ENCODE data around the gene MXI1.

Gene MXI1

DNA sequence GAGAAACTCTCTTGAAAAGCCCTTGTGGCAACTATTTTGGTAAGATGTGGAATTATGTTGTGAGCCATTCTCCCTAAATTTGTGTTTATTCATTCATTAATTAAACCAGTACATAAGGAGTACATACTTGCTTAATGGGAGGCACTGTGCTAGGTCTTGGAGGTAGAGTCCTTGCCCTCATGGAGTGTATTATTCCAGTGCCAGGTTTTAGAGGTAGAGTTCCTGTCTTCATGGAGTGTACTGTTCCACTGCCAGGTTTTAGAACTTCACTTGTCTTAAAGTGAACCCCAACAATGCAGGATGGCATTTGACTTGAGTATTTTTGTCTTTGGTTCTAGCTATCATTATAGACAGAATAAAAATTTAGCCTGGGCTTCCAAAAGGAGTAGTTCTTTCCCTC lies 8.8 kb downstream of the MXI1 start:
- no peak for DNase-seq (ENCODE audit: low read depth)

DNA sequence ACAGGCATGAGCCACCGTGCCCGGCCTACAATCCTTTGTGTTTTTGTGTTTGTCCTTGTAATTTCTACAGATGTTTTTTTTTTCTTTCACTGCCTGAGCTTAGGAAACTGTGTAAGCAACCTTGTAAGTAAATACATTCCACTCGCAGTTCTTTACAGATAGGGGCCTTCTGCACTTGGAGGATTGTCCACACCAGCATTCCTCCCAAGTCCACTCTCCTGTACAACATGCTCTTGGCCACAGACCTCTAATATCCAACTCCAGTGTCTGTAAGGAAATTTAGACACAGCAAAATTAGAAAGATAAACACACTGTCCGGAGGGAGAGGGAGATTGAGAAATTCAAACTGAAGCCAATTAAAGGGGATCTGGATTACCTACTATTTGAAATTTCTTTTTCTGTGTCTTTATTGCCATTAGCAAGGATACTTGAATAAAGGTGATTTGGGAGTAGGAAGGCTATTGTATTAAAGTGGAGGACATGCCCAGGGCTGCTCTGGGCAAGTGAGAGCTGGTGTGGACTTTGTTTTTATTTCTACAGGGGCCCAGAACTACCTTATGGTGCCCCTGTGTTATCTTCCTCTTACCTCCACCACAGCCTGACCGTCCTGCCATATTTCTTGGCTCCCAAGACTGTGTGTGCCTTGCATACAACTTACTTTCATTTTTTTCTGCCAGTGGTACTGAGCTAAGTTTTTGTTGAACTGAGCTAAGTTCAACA lies 9.7 kb downstream of the MXI1 start:
- no peak for DNase-seq (ENCODE audit: low read depth)

- no peak for DNase-seq (ENCODE audit: low read depth)
Observed at GRCh38 chr10:110217662-110218008, 10.2 kb downstream of the MXI1 start.

DNA sequence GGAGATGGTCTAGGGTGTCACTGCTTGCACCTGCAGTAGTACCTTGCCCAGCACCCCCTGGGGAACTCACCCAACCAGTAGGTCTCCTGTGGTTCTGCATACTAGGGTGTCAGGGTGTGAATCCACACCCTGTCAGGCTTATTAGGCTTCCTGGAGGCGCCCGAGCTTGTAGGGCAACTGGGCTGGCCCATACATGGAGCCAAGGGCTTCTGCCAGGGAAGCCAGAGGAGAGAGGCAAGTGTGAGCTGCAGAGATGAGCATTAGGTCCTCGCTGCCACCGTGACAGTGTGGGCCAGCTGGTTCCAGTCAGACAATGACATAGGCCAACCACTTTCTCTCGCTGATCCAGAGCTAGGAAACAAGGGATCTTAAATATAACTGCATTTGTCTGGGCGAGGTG lies 11.2 kb downstream of the MXI1 start:
- DNase-seq (ENCODE audit: low read depth): no peak

DNA sequence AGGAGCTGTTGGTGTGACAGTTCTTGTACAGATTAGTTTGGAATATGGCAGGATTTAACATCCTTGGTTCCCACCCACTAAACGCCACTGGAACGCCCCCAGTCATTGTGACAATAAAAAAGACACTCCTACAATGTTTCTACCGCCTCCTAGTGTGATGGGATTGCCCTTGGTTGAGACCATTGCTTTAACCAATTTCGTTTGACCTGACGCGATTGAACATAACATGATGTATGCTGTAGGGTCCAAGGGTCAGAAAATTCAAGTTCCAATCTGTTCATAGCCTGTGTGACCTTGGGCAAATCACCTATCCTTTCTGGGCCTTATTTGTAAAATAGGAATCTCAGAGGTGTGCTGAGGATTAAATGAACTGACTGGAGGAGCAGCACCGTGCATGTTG lies 12.5 kb downstream of the MXI1 start:
- DNase-seq (ENCODE audit: low read depth): no peak

- DNase-seq (ENCODE audit: low read depth): no peak
Observed at GRCh38 chr10:110220398-110220797, 13.0 kb downstream of the MXI1 start.

- no peak for DNase-seq (ENCODE audit: low read depth)
Observed at GRCh38 chr10:110221044-110221720, 13.8 kb downstream of the MXI1 start.

DNA sequence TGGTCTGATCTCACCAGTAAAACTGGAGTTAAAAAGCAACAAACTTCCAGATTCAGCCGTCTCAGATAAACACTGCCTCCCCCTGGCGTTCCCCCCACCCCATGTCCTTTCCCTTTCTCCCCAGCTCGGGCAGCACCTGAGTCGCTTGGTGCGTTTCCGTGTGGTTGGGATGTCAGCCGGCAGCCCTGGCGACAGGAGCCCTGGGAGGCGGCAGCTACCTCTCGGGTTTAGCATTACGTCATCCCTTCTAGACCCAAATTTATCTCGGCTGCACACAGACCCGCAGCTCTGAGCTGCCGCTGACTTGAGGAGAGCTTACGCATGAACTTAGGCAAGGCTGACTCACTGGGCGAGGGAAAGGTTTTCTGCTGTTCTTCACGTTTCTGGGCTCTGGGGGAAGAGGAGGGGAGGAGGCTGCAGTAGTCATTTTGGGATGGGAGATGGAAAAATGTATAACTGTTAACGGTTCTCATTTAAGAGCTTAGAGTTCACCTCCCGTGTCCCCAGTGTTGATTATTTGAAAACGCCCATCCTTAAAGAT lies 14.4 kb downstream of the MXI1 start:
- DNase-seq (ENCODE audit: low read depth): no peak

DNA sequence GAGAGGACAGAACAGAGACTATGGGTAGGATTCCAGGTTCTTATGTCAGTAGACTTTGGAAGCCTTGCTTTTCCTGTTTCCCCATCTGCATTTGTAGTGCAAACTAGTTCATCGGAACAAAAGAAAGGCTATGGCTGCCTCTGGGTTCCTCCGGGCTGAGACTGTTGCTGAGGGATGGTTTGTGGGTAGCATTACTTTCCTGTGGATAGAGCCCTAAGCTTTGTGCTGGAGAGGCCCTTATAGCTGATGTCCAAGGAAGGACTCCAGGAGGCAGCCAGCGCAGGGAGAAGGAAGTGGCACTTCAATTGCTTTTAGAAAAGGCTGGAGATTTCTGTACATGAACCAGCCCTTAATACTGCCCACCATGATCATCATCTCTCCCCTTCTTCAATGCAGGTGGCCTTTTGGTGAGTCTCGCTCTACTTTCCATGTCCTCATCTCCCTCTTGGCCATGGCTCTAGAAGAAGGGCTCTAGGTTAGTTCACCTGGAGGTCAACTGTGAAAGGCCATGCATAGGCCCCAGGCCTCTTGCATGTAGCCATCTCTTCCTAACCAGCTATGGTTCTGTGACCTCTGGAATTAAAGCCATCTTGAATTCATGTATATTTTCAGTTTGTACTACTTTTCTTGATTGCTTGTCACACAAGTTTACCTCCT lies 15.4 kb downstream of the MXI1 start:
- DNase-seq (ENCODE audit: low read depth): no peak

DNA sequence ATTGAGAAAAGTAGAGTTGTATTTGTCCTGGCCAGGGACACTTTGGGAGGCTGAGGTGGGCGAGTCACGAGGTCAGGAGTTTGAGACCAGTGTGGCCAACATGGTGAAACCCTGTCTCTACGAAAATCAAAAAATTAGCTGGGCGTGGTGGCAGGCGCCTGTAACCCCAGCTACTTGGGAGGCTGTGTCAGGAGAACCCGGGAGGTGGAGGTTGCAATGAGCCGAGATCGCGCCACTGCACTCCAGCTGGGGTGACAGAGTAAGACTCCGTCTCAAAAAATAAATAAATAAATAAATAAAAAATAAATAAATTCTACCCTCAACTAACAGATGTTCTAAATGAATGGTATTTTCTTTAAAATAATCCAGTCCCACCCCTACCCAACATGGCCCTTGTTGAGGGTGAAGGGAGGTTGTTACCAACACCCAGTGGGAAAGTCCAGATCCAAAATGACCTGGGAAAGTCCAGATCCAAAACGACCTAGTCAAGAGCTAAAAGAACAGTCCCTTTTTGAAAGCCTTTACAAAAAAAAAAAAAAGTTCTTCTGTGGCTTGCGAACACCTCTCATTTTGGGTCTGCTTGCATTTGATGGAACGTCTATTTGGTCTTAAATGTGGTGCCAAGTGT lies 16.0 kb downstream of the MXI1 start:
- no peak for DNase-seq (ENCODE audit: low read depth)

- no peak for DNase-seq (ENCODE audit: low read depth)
Observed at GRCh38 chr10:110224992-110225391, 17.6 kb downstream of the MXI1 start.

- DNase-seq (ENCODE audit: low read depth): no peak
Observed at GRCh38 chr10:110225441-110225755, 18.0 kb downstream of the MXI1 start.

GRCh38 chr10:110225756-110226542 lies 18.5 kb downstream of the MXI1 start:
- peak; percentile 69 for DNase-seq (ENCODE audit: low read depth)

- DNase-seq (ENCODE audit: low read depth): peak; percentile 72
Observed at GRCh38 chr10:110226543-110226925, 19.1 kb downstream of the MXI1 start.

DNA sequence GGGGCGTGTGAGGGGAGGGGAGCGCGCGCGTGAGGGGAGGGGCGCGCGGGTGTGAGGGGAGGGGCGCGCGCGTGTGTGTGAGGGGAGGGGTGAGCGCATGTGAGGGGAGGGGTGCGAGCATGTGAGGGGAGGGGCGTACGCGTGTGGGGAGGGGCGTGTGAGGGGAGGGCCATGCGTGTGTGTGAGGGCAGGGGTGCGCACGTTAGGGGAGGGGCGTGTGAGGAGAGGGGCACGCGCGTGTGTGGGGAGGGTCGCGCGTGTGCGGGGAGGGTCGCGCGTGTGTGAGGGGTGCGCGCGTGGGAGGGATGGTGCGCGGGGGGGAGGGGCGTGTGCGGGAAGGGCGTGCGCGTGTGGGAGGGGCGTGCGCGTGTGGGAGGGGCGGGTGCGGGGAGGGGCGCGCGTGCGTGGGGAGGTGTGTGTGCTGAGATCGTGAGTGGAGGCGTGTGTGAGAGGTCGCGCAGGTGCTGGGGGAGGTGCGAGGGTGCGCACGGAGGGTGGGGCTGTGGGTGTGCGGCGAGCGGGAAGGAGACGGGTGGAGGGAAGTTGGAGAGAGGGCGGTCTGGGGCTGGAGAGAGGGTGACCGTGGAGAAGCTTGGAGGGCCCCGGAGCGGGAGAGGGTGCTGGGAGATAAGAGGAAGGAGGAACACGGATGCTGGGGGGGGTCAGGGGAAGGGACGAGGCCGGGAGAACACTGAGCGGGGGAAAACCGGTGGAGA lies 19.7 kb downstream of the MXI1 start:
- DNase-seq (ENCODE audit: low read depth): peak; percentile 53

GRCh38 chr10:110228066-110228465 lies 20.7 kb downstream of the MXI1 start:
- no peak for DNase-seq (ENCODE audit: low read depth)

DNA sequence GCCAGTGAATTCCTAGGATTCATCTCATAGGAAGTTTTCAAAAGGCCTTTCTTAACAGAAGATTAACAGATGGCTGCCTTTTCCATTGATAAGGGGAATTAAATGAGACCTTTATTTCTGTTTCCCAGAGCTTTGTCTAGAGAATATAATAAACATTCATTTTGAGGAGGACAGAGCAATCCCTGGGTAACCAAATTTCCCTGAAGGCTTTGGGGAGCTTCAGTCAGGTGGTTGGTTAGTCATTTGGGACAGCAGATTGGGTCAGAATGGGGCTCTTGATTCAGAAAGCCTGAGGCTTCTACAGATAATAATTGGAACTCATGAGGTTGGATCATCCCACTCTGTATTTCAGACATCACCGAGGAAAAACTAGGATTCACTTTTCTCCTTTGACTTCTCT lies 21.8 kb downstream of the MXI1 start:
- DNase-seq (ENCODE audit: low read depth): no peak

GRCh38 chr10:110233846-110234245 lies 26.4 kb downstream of the MXI1 start:
- no peak for DNase-seq (ENCODE audit: low read depth)

DNA sequence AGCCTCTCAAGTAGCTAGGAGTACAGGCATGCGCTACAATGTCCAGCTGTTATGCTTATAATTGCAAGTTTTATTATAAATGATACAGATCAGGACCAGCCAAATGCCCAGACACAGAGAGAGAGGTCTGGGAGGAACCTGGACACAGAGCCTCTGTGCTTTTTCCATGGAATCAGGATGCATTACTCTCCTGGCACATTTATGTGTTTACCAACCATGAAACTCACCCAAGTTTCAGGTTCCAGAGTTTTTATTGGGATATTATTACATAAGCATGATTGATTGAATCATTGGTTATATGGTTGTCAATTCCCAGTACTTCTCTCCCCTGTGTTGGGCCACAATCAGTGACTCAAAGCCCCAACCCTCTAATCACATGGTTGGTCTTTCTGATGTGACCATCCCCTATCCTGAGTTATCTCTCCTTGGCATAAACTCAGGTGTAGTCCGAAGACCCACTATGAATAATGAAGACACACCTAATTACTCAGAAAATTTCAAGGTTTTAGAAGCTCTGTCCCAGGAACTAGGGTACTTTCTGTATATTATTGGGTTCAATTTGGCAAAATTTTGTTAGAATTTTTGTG lies 30.6 kb downstream of the MXI1 start:
- DNase-seq (ENCODE audit: low read depth): no peak

DNA sequence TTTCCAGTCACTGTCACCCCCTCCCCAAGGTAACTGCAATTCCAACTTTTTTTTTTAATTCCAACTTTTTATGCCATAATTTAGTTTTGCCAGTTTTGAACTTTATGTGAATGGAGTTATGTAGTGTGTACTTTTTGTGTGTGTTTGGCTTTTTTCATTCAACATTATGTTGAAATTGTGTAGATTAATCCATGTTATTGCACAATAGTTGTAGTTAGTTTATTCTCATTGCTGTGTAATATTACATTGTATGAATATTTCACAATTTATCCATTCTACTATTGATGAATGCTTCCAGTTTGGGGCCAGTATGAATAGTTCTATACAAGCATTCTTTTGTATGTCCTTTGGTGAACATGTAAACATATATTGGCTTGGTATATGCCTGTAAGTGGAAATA lies 32.5 kb downstream of the MXI1 start:
- DNase-seq (ENCODE audit: low read depth): no peak

DNA sequence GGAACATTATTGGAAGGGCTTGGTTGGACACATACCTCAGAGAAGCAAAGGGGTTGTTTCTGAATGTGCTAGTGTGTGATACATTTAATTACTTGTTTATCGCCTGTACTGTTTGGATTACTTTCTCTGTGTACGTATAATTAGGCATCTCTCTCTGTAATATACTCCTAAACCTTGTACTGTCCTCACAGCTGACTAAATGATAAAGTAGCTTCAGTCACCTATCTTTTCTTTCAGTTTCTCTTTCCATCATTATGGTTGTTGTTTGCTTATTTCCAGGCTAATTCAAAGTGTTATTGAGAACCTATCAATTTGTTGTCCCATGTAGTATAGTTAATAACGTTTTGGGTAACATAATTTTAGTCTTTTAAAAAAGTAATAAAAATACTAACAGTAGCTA lies 34.0 kb downstream of the MXI1 start:
- DNase-seq (ENCODE audit: low read depth): no peak
